Activated naive CD4-positive, alpha-beta T cell treated with anti-CD3 and anti-CD28 coated beads for 36 hours (primary cell): ENCODE data around the gene MAP3K21. TPM values are rescaled to one million over a fixed set of nuclear protein-coding genes. Genes with fewer than 3 reads are reported as not detected.

Source experiments
- CTCF ChIA-PET: fragments of 350-600 bp; sonication (Branson Sonifier 250); formaldehyde crosslinking; loops from one replicate; lab custom pipeline; 2021; ENCODE audit warnings: antibody characterized with exemption; lab: Charles Lee
- DNase-seq: peaks from one replicate; pipeline ENCODE4 v3.0.0-alpha.2; 2020
- H3K27ac Mint-ChIP-seq: one replicate; pipeline ENCODE4 v1.8.0; 2021; ENCODE audit warnings: mild to moderate bottlenecking, mixed read lengths
- H3K27me3 Mint-ChIP-seq: one replicate; pipeline ENCODE4 v1.8.0; 2021; ENCODE audit warnings: low read depth, mixed read lengths
- H3K36me3 Mint-ChIP-seq: one replicate; pipeline ENCODE4 v1.8.0; 2021; ENCODE audit warnings: low read depth, mixed read lengths
- H3K4me1 Mint-ChIP-seq: one replicate; pipeline ENCODE4 v1.8.0; 2021; ENCODE audit warnings: low read depth, mixed read lengths
- H3K4me3 Mint-ChIP-seq: one replicate; pipeline ENCODE4 v1.8.0; 2021; ENCODE audit warnings: mild to moderate bottlenecking, moderate library complexity, mixed read lengths
- H3K9me3 Mint-ChIP-seq: one replicate; pipeline ENCODE4 v1.8.0; 2021; ENCODE audit warnings: mixed read lengths
- intact Hi-C: fragments of 100-400 bp; cut with micrococcal nuclease; formaldehyde crosslinking; loops from one replicate; pipeline ENCODE4 v1.15.1; 2023
- total RNA-seq, 2 experiments: library from RNA; stranded (reverse); gene quantifications; one replicate each; pipeline ENCODE4 v1.2.3, GENCODE V29; 2021

The MAP3K21 gene
- total RNA-seq, 2 experiments from 2014 or later, result 1.8 to 2.0 TPM

- CTCF ChIA-PET, result interaction anchor here (0.5 to 1.6 kb wide), 2 partner anchors 10 to 1936 kb away, joined by 4 to 8 read pairs; no protein-coding TSS in a partner anchor
- H3K4me1 Mint-ChIP-seq, result peaks cover 25% of the 10 kb centered on the region
- H3K27ac Mint-ChIP-seq, result peak overlapping the region; percentile 89
- H3K4me3 Mint-ChIP-seq, result peak overlapping the region; percentile 91
- no peaks in the 10 kb centered on the region for H3K9me3 Mint-ChIP-seq
- H3K27me3 Mint-ChIP-seq, result no peaks in the 10 kb centered on the region
- DNase-seq, result no peak
- no peaks in the 10 kb centered on the region for H3K36me3 Mint-ChIP-seq
- intact Hi-C loops, result loop anchor here (1.0 to 5.0 kb wide), 4 partner anchors 14 to 664 kb away; partner anchors contain the start of genes MAP3K21, NTPCR and SIPA1L2
Measured at GRCh38 chr1:233295975-233296322, 31.6 kb upstream of the MAP3K21 start.

DNA sequence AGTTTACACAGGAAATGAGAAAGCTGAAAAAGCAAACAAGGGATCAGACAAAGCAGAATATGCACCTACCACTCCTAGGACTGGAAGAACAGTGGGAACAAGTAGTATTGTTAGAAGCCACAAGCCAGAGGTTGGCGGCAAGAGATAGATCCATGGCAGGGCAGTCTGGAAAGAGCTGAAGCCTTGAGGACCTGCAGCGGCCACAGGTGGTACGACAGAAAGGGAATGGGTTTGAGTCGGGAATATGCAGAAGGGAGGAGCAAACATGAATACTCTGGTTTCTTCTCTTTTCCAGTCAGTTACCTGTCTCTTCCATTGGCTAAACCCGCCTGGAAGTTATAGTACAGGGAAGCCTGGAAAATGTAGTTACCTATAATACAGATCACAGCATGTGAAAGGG, 28.1 kb upstream of the MAP3K21 start:
- H3K4me3 Mint-ChIP-seq, result no peak overlapping the region
- H3K9me3 Mint-ChIP-seq, result no peaks in the 10 kb centered on the region
- H3K36me3 Mint-ChIP-seq, result no peaks in the 10 kb centered on the region
- no peak overlapping the region for H3K27ac Mint-ChIP-seq
- intact Hi-C loops, result loop anchor here (5.0 kb wide), 2 partner anchors 347 to 667 kb away; partner anchors contain the start of genes NTPCR and SIPA1L2
- no peaks in the 10 kb centered on the region for H3K27me3 Mint-ChIP-seq
- CTCF ChIA-PET, result no interaction called here
- H3K4me1 Mint-ChIP-seq, result peaks cover 14% of the 10 kb centered on the region
- DNase-seq, result no peak

GRCh38 chr1:233300326-233300725, 27.2 kb upstream of the MAP3K21 start:
- intact Hi-C loops, result loop anchor here (5.0 kb wide), 2 partner anchors 62 to 92 kb away; no protein-coding TSS in a partner anchor
- H3K9me3 Mint-ChIP-seq, result no peaks in the 10 kb centered on the region
- CTCF ChIA-PET, result no interaction called here
- H3K27me3 Mint-ChIP-seq, result no peaks in the 10 kb centered on the region
- no peak overlapping the region for H3K4me3 Mint-ChIP-seq
- no peak for DNase-seq
- no peak overlapping the region for H3K27ac Mint-ChIP-seq
- no peaks in the 10 kb centered on the region for H3K36me3 Mint-ChIP-seq
- H3K4me1 Mint-ChIP-seq, result peaks cover 7% of the 10 kb centered on the region

DNA sequence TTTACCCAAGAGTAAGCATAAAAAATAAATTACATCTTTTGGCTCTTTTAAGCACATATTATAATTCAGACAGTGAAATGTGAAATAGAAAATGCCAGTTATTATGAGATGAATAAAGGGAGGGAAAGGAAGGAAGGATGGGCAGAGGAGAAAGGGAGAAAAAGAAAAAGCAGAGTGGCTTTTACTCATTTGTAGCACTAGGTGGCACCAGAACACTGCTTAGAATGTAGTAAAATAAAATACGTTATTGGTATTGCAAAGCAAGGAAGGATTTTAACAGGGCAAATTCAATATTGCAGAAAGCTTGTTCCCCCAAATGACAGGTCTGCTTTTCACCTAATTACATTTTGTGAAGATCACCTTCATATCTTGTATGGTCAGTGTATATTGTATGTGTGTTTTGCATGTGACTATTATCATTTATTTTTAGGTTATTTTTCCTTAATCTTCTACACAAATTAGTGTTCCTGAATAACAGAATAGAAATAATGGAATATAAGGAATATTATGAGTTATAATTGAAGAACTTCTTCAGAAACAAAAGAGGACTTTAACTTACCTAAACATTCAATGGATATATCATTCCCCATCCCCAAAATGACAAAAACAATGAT, 22.9 kb upstream of the MAP3K21 start:
- CTCF ChIA-PET, result interaction anchor here (0.9 to 3.4 kb wide), 12 partner anchors 9 to 89 kb away, joined by 3 to 12 read pairs (median 4); partner anchors contain the start of gene PCNX2
- no peak overlapping the region for H3K4me3 Mint-ChIP-seq
- intact Hi-C loops, result loop anchor here (1.0 to 5.0 kb wide), 5 partner anchors 58 to 762 kb away; no protein-coding TSS in a partner anchor
- H3K27me3 Mint-ChIP-seq, result peaks cover 4% of the 10 kb centered on the region
- no peaks in the 10 kb centered on the region for H3K4me1 Mint-ChIP-seq
- no peaks in the 10 kb centered on the region for H3K36me3 Mint-ChIP-seq
- no peak for DNase-seq
- H3K9me3 Mint-ChIP-seq, result no peaks in the 10 kb centered on the region
- H3K27ac Mint-ChIP-seq, result no peak overlapping the region

GRCh38 chr1:233313434-233314155, 13.9 kb upstream of the MAP3K21 start:
- Mint-ChIP-seq H3K27me3 (no peaks in the 10 kb centered on the region), H3K27ac (no peak overlapping the region), H3K4me3 (no peak overlapping the region), H3K36me3 (no peaks in the 10 kb centered on the region), H3K9me3 (no peaks in the 10 kb centered on the region), H3K4me1 (no peaks in the 10 kb centered on the region)
- CTCF ChIA-PET, result no interaction called here
- DNase-seq, result no peak
- intact Hi-C loops, result no loop called here

GRCh38 chr1:233315718-233316301, 11.7 kb upstream of the MAP3K21 start:
- Mint-ChIP-seq H3K9me3 (no peaks in the 10 kb centered on the region), H3K27ac (no peak overlapping the region), H3K36me3 (no peaks in the 10 kb centered on the region), H3K4me1 (no peaks in the 10 kb centered on the region), H3K27me3 (peaks cover 9% of the 10 kb centered on the region), H3K4me3 (no peak overlapping the region)
- intact Hi-C loops, result no loop called here
- DNase-seq, result no peak
- CTCF ChIA-PET, result interaction anchor here (2.1 kb wide), 1 partner anchor 11 kb away, joined by 8 read pairs; no protein-coding TSS in a partner anchor

- H3K9me3 Mint-ChIP-seq, result no peaks in the 10 kb centered on the region
- H3K27me3 Mint-ChIP-seq, result peaks cover 9% of the 10 kb centered on the region
- CTCF ChIA-PET, result interaction anchor here (2.1 kb wide), 1 partner anchor 12 kb away, joined by 8 read pairs; no protein-coding TSS in a partner anchor
- H3K4me1 Mint-ChIP-seq, result no peaks in the 10 kb centered on the region
- intact Hi-C loops, result no loop called here
- no peak for DNase-seq
- H3K27ac Mint-ChIP-seq, result no peak overlapping the region
- H3K36me3 Mint-ChIP-seq, result no peaks in the 10 kb centered on the region
- no peak overlapping the region for H3K4me3 Mint-ChIP-seq
Measured at GRCh38 chr1:233316473-233316872, 11.1 kb upstream of the MAP3K21 start.

DNA sequence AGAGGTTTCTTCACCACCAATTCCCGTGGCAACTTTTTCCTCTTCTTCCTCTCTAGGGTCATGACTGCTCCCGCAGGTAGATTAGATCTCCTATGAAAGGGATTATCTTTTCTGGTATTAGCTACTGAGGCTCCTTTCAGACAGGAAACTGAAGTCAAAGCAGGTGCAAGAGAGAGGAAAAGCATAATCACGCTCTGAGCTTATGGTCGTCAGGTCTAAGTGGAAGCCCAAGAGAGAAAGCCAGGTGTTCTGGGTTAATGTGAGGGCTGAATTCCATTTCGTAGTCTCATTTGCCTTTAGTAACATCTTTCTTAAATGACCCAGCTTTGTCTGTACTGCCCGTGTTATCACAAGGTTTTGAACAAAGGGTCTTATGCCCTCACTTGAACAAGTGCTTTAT, 8.3 kb upstream of the MAP3K21 start:
- no peaks in the 10 kb centered on the region for H3K36me3 Mint-ChIP-seq
- CTCF ChIA-PET, result interaction anchor here (0.6 kb wide), 1 partner anchor 30 kb away, joined by 3 read pairs; no protein-coding TSS in a partner anchor
- H3K27ac Mint-ChIP-seq, result no peak overlapping the region
- no peaks in the 10 kb centered on the region for H3K4me1 Mint-ChIP-seq
- no peaks in the 10 kb centered on the region for H3K9me3 Mint-ChIP-seq
- peaks cover 15% of the 10 kb centered on the region for H3K27me3 Mint-ChIP-seq
- no peak for DNase-seq
- intact Hi-C loops, result no loop called here
- H3K4me3 Mint-ChIP-seq, result no peak overlapping the region

DNA sequence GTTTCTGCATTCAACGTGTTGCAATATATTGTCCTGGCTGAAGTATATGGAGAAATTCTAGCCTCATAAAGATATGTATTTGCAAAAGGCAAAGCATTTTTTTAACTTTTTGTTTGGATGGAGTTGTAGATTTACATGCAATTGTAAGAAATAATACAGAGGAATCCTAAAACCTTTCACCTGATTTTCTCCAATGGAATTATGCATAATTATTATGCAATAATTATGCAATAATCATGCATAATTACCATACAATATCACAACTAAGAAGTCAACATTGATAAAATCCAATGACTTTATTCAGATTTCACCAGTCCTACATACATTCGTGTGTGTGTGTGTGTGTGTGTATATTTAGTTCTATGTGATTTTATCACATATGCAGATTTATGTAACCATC, 7.5 kb upstream of the MAP3K21 start:
- Mint-ChIP-seq H3K9me3 (no peaks in the 10 kb centered on the region), H3K27ac (no peak overlapping the region), H3K27me3 (peaks cover 15% of the 10 kb centered on the region), H3K4me3 (no peak overlapping the region), H3K4me1 (no peaks in the 10 kb centered on the region), H3K36me3 (no peaks in the 10 kb centered on the region)
- CTCF ChIA-PET, result no interaction called here
- intact Hi-C loops, result no loop called here
- DNase-seq, result no peak

- Mint-ChIP-seq H3K4me3 (no peak overlapping the region), H3K36me3 (no peaks in the 10 kb centered on the region), H3K4me1 (peaks cover 4% of the 10 kb centered on the region), H3K27ac (no peak overlapping the region), H3K27me3 (peaks cover 19% of the 10 kb centered on the region), H3K9me3 (no peaks in the 10 kb centered on the region)
- intact Hi-C loops, result no loop called here
- CTCF ChIA-PET, result interaction anchor here (1.9 kb wide), 1 partner anchor 19 kb away, joined by 5 read pairs; no protein-coding TSS in a partner anchor
- DNase-seq, result no peak
Measured at GRCh38 chr1:233323718-233324117, 3.8 kb upstream of the MAP3K21 start.

DNA sequence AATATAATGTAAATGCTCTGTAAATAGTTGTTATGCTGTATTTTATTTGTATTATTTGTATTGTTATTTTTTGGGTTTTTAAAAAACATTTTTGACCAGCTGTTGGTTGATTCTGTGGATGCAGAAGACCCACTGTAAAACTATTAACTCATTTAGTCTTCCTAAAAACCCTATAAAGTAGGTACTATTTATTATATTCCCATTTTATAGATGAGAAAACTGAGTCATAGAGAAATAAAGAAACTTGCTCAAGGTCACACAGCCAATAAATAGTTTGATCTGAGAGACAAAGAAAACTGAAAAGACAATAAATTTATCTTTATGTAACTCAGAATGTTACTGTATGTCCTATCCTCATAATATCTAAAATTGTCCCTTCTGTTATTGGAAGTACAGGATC, 1.2 kb upstream of the MAP3K21 start:
- Mint-ChIP-seq H3K4me3 (no peak overlapping the region), H3K36me3 (no peaks in the 10 kb centered on the region), H3K4me1 (peaks cover 10% of the 10 kb centered on the region), H3K27me3 (peaks cover 19% of the 10 kb centered on the region), H3K9me3 (no peaks in the 10 kb centered on the region), H3K27ac (no peak overlapping the region)
- intact Hi-C loops, result loop anchor here (2.0 to 5.0 kb wide), 2 partner anchors 44 to 376 kb away; partner anchors contain the start of gene NTPCR
- DNase-seq, result no peak
- CTCF ChIA-PET, result interaction anchor here (0.6 kb wide), 1 partner anchor 19 kb away, joined by 3 read pairs; no protein-coding TSS in a partner anchor
